MCF 10A (cell line): ENCODE data around the gene MAOA. TPM values are rescaled to one million over a fixed set of nuclear protein-coding genes. Genes with fewer than 3 reads are reported as not detected.

Experiments
- BruUV-seq: library from RNA; stranded (reverse); fragments of 400-500 nt; replicated peaks from 2 replicates; lab custom pipeline; 2021; lab: Mats Ljungman, UMichigan
- CTCF ChIA-PET: fragments of 300-600 bp; sonication (Branson Sonifier 250); formaldehyde crosslinking; extraction: SDS; loops from one replicate; lab custom pipeline; 2021; ENCODE audit warnings: antibody characterized with exemption, inconsistent platforms; lab: Yijun Ruan, JAX
- POLR2A ChIA-PET: fragments of 300-600, 350-650 bp; sonication (Branson Sonifier 250); formaldehyde crosslinking; extraction: SDS; loops from one replicate; lab custom pipeline; 2020; ENCODE audit warnings: antibody characterized with exemption, inconsistent platforms; lab: Yijun Ruan, JAX
- DNase-seq: peaks from one replicate; pipeline ENCODE4 v3.0.0-alpha.2; 2018; ENCODE audit not compliant: unreplicated experiment
- H3K27ac Mint-ChIP-seq: one replicate; pipeline ENCODE4 v1.8.0; 2022; ENCODE audit warnings: mild to moderate bottlenecking, low read depth, mixed read lengths; ENCODE audit not compliant: unreplicated experiment
- H3K27me3 Mint-ChIP-seq: one replicate; pipeline ENCODE4 v1.8.0; 2022; ENCODE audit warnings: mixed read lengths; ENCODE audit not compliant: insufficient read depth, unreplicated experiment
- H3K36me3 Mint-ChIP-seq: one replicate; pipeline ENCODE4 v1.8.0; 2022; ENCODE audit warnings: mild to moderate bottlenecking, moderate library complexity, mixed read lengths; ENCODE audit not compliant: insufficient read depth, unreplicated experiment
- H3K4me1 Mint-ChIP-seq: one replicate; pipeline ENCODE4 v1.8.0; 2022; ENCODE audit warnings: mixed read lengths; ENCODE audit not compliant: insufficient read depth, unreplicated experiment
- H3K4me3 Mint-ChIP-seq: one replicate; pipeline ENCODE4 v1.8.0; 2022; ENCODE audit warnings: mild to moderate bottlenecking, moderate library complexity, mixed read lengths; ENCODE audit not compliant: unreplicated experiment
- H3K9me3 Mint-ChIP-seq: one replicate; pipeline ENCODE4 v1.8.0; 2022; ENCODE audit warnings: mixed read lengths; ENCODE audit not compliant: unreplicated experiment
- intact Hi-C: fragments of 100-400 bp; cut with micrococcal nuclease; formaldehyde crosslinking; loops from 2 replicates; pipeline ENCODE4 v1.14.1; 2022
- total RNA-seq: library from RNA; stranded (reverse); gene quantifications from 2 replicates; pipeline ENCODE4 v1.2.3, GENCODE V29; 2022
- TF ChIP-seq, protein P1 (sequence below): fragments of 200-600 bp; IDR thresholded peaks from one replicate; pipeline ENCODE4 v1.8.0; 2022; ENCODE audit warnings: antibody characterized with exemption, mild to moderate bottlenecking; ENCODE audit not compliant: unreplicated experiment

MAOA gene
- total RNA-seq, 1 experiment from 2014 or later: 8.2 TPM

DNA sequence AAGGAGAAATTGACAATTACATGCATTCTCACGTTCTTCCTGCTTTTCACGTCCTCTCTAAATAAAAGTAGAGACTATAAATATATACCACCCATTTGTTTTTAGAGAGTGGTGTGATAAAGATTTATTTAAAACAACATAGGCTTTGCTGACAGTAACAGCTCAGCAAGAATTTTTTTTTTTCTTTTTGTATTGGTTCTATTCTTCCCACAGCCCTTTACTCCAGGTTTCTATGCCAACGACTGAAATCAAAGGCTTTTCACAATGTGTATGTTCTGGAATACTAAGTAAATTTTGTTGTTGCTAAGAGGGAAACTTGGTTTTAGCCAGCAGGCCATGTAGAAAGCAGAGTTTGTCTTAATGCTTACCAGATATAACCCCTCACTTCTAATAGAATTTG lies 43.4 kb downstream of the MAOA start:
- TF ChIP-seq, protein P1, sequence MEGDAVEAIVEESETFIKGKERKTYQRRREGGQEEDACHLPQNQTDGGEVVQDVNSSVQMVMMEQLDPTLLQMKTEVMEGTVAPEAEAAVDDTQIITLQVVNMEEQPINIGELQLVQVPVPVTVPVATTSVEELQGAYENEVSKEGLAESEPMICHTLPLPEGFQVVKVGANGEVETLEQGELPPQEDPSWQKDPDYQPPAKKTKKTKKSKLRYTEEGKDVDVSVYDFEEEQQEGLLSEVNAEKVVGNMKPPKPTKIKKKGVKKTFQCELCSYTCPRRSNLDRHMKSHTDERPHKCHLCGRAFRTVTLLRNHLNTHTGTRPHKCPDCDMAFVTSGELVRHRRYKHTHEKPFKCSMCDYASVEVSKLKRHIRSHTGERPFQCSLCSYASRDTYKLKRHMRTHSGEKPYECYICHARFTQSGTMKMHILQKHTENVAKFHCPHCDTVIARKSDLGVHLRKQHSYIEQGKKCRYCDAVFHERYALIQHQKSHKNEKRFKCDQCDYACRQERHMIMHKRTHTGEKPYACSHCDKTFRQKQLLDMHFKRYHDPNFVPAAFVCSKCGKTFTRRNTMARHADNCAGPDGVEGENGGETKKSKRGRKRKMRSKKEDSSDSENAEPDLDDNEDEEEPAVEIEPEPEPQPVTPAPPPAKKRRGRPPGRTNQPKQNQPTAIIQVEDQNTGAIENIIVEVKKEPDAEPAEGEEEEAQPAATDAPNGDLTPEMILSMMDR: no peak
- peaks cover 8% of the 10 kb centered on the region for H3K36me3 Mint-ChIP-seq
- peaks cover 6% of the 10 kb centered on the region for H3K4me1 Mint-ChIP-seq
- H3K9me3 Mint-ChIP-seq: no peaks in the 10 kb centered on the region
- POLR2A ChIA-PET: interaction anchor here (1.7 kb wide), 1 partner anchor 38 kb away, joined by 7 read pairs; no protein-coding TSS in a partner anchor
- CTCF ChIA-PET: interaction anchor here (0.6 kb wide), 1 partner anchor 26 kb away, joined by 3 read pairs; no protein-coding TSS in a partner anchor
- no TSS peak for BruUV-seq
- H3K4me3 Mint-ChIP-seq: no peak overlapping the region
- peaks cover 51% of the 10 kb centered on the region for H3K27me3 Mint-ChIP-seq
- no peak for DNase-seq
- intact Hi-C loops: no loop called here
- H3K27ac Mint-ChIP-seq: no peak overlapping the region

GRCh38 chrX:43702079-43702524 lies 46.0 kb downstream of the MAOA start:
- H3K4me1 Mint-ChIP-seq: peaks cover 11% of the 10 kb centered on the region
- H3K27me3 Mint-ChIP-seq: peaks cover 57% of the 10 kb centered on the region
- ChIA-PET POLR2A (interaction anchor here (1.0 to 8.8 kb wide), 3 partner anchors 8 to 46 kb away, joined by 3 to 80 read pairs (median 7); partner anchors contain the start of gene MAOA), CTCF (interaction anchor here (1.2 kb wide), 2 partner anchors 22 to 49 kb away, joined by 3 to 4 read pairs; no protein-coding TSS in a partner anchor)
- H3K4me3 Mint-ChIP-seq: no peak overlapping the region
- TF ChIP-seq, protein P1: no peak
- BruUV-seq: no TSS peak
- peak overlapping the region; percentile 21 for H3K27ac Mint-ChIP-seq
- intact Hi-C loops: no loop called here
- H3K9me3 Mint-ChIP-seq: no peaks in the 10 kb centered on the region
- DNase-seq: no peak
- H3K36me3 Mint-ChIP-seq: peaks cover 8% of the 10 kb centered on the region

- TF ChIP-seq, protein P1: no peak
- BruUV-seq: TSS peak; percentile 58
- ChIA-PET POLR2A (interaction anchor here (1.0 to 8.8 kb wide), 4 partner anchors 9 to 46 kb away, joined by 3 to 80 read pairs (median 6); partner anchors contain the start of gene MAOA), CTCF (interaction anchor here (1.2 kb wide), 2 partner anchors 23 to 48 kb away, joined by 3 to 4 read pairs; no protein-coding TSS in a partner anchor)
- no peaks in the 10 kb centered on the region for H3K9me3 Mint-ChIP-seq
- DNase-seq: no peak
- no peak overlapping the region for H3K27ac Mint-ChIP-seq
- H3K36me3 Mint-ChIP-seq: peaks cover 8% of the 10 kb centered on the region
- H3K4me3 Mint-ChIP-seq: no peak overlapping the region
- intact Hi-C loops: no loop called here
- peaks cover 15% of the 10 kb centered on the region for H3K4me1 Mint-ChIP-seq
- peaks cover 62% of the 10 kb centered on the region for H3K27me3 Mint-ChIP-seq
These were observed 46.6 kb downstream of the MAOA start for GRCh38 chrX:43702660-43703059.

- peaks cover 60% of the 10 kb centered on the region for H3K27me3 Mint-ChIP-seq
- DNase-seq: peak; percentile 67
- H3K27ac Mint-ChIP-seq: peak overlapping the region; percentile 7
- TF ChIP-seq, protein P1: no peak
- ChIA-PET CTCF (no interaction called here), POLR2A (interaction anchor here (1.1 to 8.8 kb wide), 3 partner anchors 27 to 47 kb away, joined by 6 to 80 read pairs (median 7); partner anchors contain the start of gene MAOA)
- peaks cover 15% of the 10 kb centered on the region for H3K4me1 Mint-ChIP-seq
- intact Hi-C loops: no loop called here
- peaks cover 8% of the 10 kb centered on the region for H3K36me3 Mint-ChIP-seq
- BruUV-seq: no TSS peak
- H3K9me3 Mint-ChIP-seq: no peaks in the 10 kb centered on the region
- no peak overlapping the region for H3K4me3 Mint-ChIP-seq
These were observed 47.2 kb downstream of the MAOA start for GRCh38 chrX:43703211-43703791.
